Stimulated activated CD4-positive, alpha-beta T cell treated with anti-CD3 and anti-CD28 coated beads, Interleukin-4, amount 100 ng/mL, for 48 hours (primary cell): ENCODE results near the gene LAYN.

ENCODE experiments used
- DNase-seq, 2 donors: peaks; one replicate each; pipeline ENCODE4 v3.0.0-alpha.2; 2020; ENCODE audit warnings: low read depth in 2 of 2

Gene LAYN

GRCh38 chr11:111540114-111540936 is at the start of gene LAYN:
LAYN (plus strand) TSS chr11:111540720; CDS start chr11:111540844, 124 bp downstream.
- DNase-seq: peak in 1 of 2 donors; percentile 17

- DNase-seq: no peak
Observed at GRCh38 chr11:111494040-111494439, 46.5 kb upstream of the LAYN start.

- DNase-seq: no peak
Observed at GRCh38 chr11:111499483-111499882, 41.0 kb upstream of the LAYN start.

- DNase-seq: no peak
Observed at GRCh38 chr11:111500481-111500880, 40.0 kb upstream of the LAYN start.

GRCh38 chr11:111502611-111503010 is 37.9 kb upstream of the LAYN start:
- DNase-seq: no peak

- DNase-seq: no peak
Observed at GRCh38 chr11:111510311-111510710, 30.2 kb upstream of the LAYN start.

GRCh38 chr11:111512296-111513239 is 28.0 kb upstream of the LAYN start, which contains the start of gene BTG4:
BTG4 (minus strand) TSS chr11:111512386; CDS start chr11:111498776, 13,610 bp downstream.
- DNase-seq: no peak

- DNase-seq: no peak
Observed at GRCh38 chr11:111513240-111513605, 27.3 kb upstream of the LAYN start.

GRCh38 chr11:111514216-111515031 is 26.1 kb upstream of the LAYN start, which contains the start of gene HOATZ:
HOATZ (plus strand) TSS chr11:111514778; CDS start chr11:111514785, 7 bp downstream.
- no peak for DNase-seq

GRCh38 chr11:111515591-111515990 is 24.9 kb upstream of the LAYN start:
- no peak for DNase-seq

- DNase-seq: no peak
Observed at GRCh38 chr11:111518668-111519067, 21.9 kb upstream of the LAYN start.

- DNase-seq: no peak
Observed at GRCh38 chr11:111520560-111520959, 20.0 kb upstream of the LAYN start.

- no peak for DNase-seq
Observed at GRCh38 chr11:111521135-111521534, 19.4 kb upstream of the LAYN start.

- DNase-seq: no peak
Observed at GRCh38 chr11:111522426-111522825, 18.1 kb upstream of the LAYN start.

GRCh38 chr11:111523343-111523742 is 17.2 kb upstream of the LAYN start:
- no peak for DNase-seq

- no peak for DNase-seq
Observed at GRCh38 chr11:111524056-111524455, 16.5 kb upstream of the LAYN start.

GRCh38 chr11:111525456-111525855 is 15.1 kb upstream of the LAYN start:
- DNase-seq: no peak

- no peak for DNase-seq
Observed at GRCh38 chr11:111526501-111526900, 14.0 kb upstream of the LAYN start.

GRCh38 chr11:111527279-111527678 is 13.2 kb upstream of the LAYN start:
- no peak for DNase-seq

GRCh38 chr11:111528557-111528956 is 12.0 kb upstream of the LAYN start:
- no peak for DNase-seq

GRCh38 chr11:111530091-111530490 is 10.4 kb upstream of the LAYN start:
- DNase-seq: no peak

- no peak for DNase-seq
Observed at GRCh38 chr11:111531136-111531535, 9.4 kb upstream of the LAYN start.
